HG02938 (cell line): ENCODE measurements around the gene MYO18B.

Experiments used
- ATAC-seq: cut with Tn5 transposase; IDR thresholded peaks from one replicate; pipeline ENCODE4 v1.9.1; 2021; ENCODE audit warnings: mild to moderate bottlenecking, moderate library complexity; ENCODE audit not compliant: unreplicated experiment

MYO18B gene

GRCh38 chr22:25711491-25711890 is 30.5 kb upstream of the MYO18B start:
- ATAC-seq, result no peak

- ATAC-seq, result no peak
Observed at GRCh38 chr22:25712661-25713400, 29.2 kb upstream of the MYO18B start.

- no peak for ATAC-seq
Observed at GRCh38 chr22:25714070-25714469, 27.9 kb upstream of the MYO18B start.

- ATAC-seq, result no peak
Observed at GRCh38 chr22:25714739-25715138, 27.2 kb upstream of the MYO18B start.

- no peak for ATAC-seq
Observed at GRCh38 chr22:25716637-25717036, 25.4 kb upstream of the MYO18B start.

GRCh38 chr22:25718135-25718840 is 23.7 kb upstream of the MYO18B start:
- no peak for ATAC-seq

GRCh38 chr22:25722223-25722622 is 19.8 kb upstream of the MYO18B start:
- ATAC-seq, result no peak

GRCh38 chr22:25722626-25723025 is 19.4 kb upstream of the MYO18B start:
- no peak for ATAC-seq

GRCh38 chr22:25726241-25726640 is 15.7 kb upstream of the MYO18B start:
- no peak for ATAC-seq

GRCh38 chr22:25728071-25728470 is 13.9 kb upstream of the MYO18B start:
- ATAC-seq, result no peak

- ATAC-seq, result no peak
Observed at GRCh38 chr22:25729016-25729995, 12.7 kb upstream of the MYO18B start.

- ATAC-seq, result no peak
Observed at GRCh38 chr22:25735650-25736049, 6.3 kb upstream of the MYO18B start.

GRCh38 chr22:25736378-25737011 is 5.5 kb upstream of the MYO18B start:
- no peak for ATAC-seq

- no peak for ATAC-seq
Observed at GRCh38 chr22:25739659-25740344, 2.2 kb upstream of the MYO18B start.

GRCh38 chr22:25742918-25743708 is 1.1 kb downstream of the MYO18B start:
- ATAC-seq, result no peak

- no peak for ATAC-seq
Observed at GRCh38 chr22:25744694-25745093, 2.7 kb downstream of the MYO18B start.

- no peak for ATAC-seq
Observed at GRCh38 chr22:25745341-25746011, 3.5 kb downstream of the MYO18B start.

- no peak for ATAC-seq
Observed at GRCh38 chr22:25746012-25746373, 4.0 kb downstream of the MYO18B start.
